HK-2 (cell line): Measurements from ENCODE around the gene PLPP3.

ENCODE experiments used
- DNase-seq: peaks from one replicate; pipeline ENCODE4 v3.0.0-alpha.2; 2018; ENCODE audit not compliant: unreplicated experiment

PLPP3 gene

GRCh38 chr1:56576880-56577405, 2.4 kb downstream of the PLPP3 start:
- DNase-seq, result no peak

- no peak for DNase-seq
These were observed 3.5 kb downstream of the PLPP3 start for GRCh38 chr1:56575865-56576264.

- no peak for DNase-seq
These were observed 4.6 kb downstream of the PLPP3 start for GRCh38 chr1:56574794-56575193.

- no peak for DNase-seq
These were observed 6.1 kb downstream of the PLPP3 start for GRCh38 chr1:56573311-56573710.

- DNase-seq, result no peak
These were observed 6.9 kb downstream of the PLPP3 start for GRCh38 chr1:56572334-56573050.

GRCh38 chr1:56571448-56571847, 7.9 kb downstream of the PLPP3 start:
- DNase-seq, result no peak

- DNase-seq, result no peak
These were observed 8.4 kb downstream of the PLPP3 start for GRCh38 chr1:56570924-56571372.

- DNase-seq, result no peak
These were observed 9.7 kb downstream of the PLPP3 start for GRCh38 chr1:56569661-56570060.

- no peak for DNase-seq
These were observed 12.4 kb downstream of the PLPP3 start for GRCh38 chr1:56566994-56567393.

- no peak for DNase-seq
These were observed 13.2 kb downstream of the PLPP3 start for GRCh38 chr1:56566061-56566744.

GRCh38 chr1:56564615-56565014, 14.7 kb downstream of the PLPP3 start:
- no peak for DNase-seq

- no peak for DNase-seq
These were observed 15.8 kb downstream of the PLPP3 start for GRCh38 chr1:56563568-56563967.

GRCh38 chr1:56562891-56563452, 16.4 kb downstream of the PLPP3 start:
- DNase-seq, result no peak

- no peak for DNase-seq
These were observed 17.9 kb downstream of the PLPP3 start for GRCh38 chr1:56561227-56562019.

- no peak for DNase-seq
These were observed 21.6 kb downstream of the PLPP3 start for GRCh38 chr1:56557746-56558145.

GRCh38 chr1:56555448-56555847, 23.9 kb downstream of the PLPP3 start:
- DNase-seq, result no peak

- no peak for DNase-seq
These were observed 26.3 kb downstream of the PLPP3 start for GRCh38 chr1:56553046-56553445.

- no peak for DNase-seq
These were observed 27.0 kb downstream of the PLPP3 start for GRCh38 chr1:56552349-56552748.

GRCh38 chr1:56551691-56552090, 27.7 kb downstream of the PLPP3 start:
- DNase-seq, result no peak

GRCh38 chr1:56550859-56551188, 28.5 kb downstream of the PLPP3 start:
- no peak for DNase-seq

GRCh38 chr1:56550138-56550858, 29.1 kb downstream of the PLPP3 start:
- DNase-seq, result no peak

GRCh38 chr1:56548571-56548970, 30.8 kb downstream of the PLPP3 start:
- no peak for DNase-seq
